Left lung (tissue), 10 donors: ENCODE measurements around the gene CLDN7. TPM values are rescaled to one million over a fixed set of nuclear protein-coding genes. Genes with fewer than 3 reads are reported as not detected.

Source experiments
- ATAC-seq: fragments of 200-7000 bp; cut with Tn5 transposase; one replicate; pipeline ENCODE4 v1.9.1; 2020; ENCODE audit warnings: moderate library complexity
- DNase-seq, 4 donors: peaks; one replicate each; pipeline ENCODE4 v3.0.0-alpha.2; 2013 to 2020
- H3K27ac ChIP-seq, 2 donors: fragments of 200-600 bp; sonication (generic) in 1 of 2; one replicate each; pipeline versions ENCODE4 v1.5.0 to v1.8.0; 2020 to 2021
- H3K27me3 ChIP-seq, 2 donors: fragments of 200-600 bp; sonication (generic) in 1 of 2; one replicate each; pipeline versions ENCODE4 v1.5.0 to v1.8.0; 2020 to 2021
- H3K36me3 ChIP-seq, 2 donors: fragments of 200-600 bp; sonication (generic) in 1 of 2; one replicate each; pipeline versions ENCODE4 v1.5.0 to v1.8.0; 2020 to 2021
- H3K4me1 ChIP-seq, 2 donors: fragments of 200-600 bp; one replicate each; pipeline ENCODE4 v1.8.0; 2021
- H3K4me3 ChIP-seq, 2 donors: fragments of 200-600 bp; sonication (generic) in 1 of 2; one replicate each; pipeline versions ENCODE4 v1.5.0 to v1.8.0; 2020 to 2021; ENCODE audit warnings: mild to moderate bottlenecking in 1 of 2
- H3K9me3 ChIP-seq, 2 donors: fragments of 200-600 bp; sonication (generic) in 1 of 2; one replicate each; pipeline versions ENCODE4 v1.5.0 to v1.8.0; 2020 to 2021
- intact Hi-C, 2 donors: fragments of 100-400 bp; cut with DNase I; formaldehyde crosslinking; loops; one replicate each; pipeline versions ENCODE4 v1.11.2 to v1.14.2; 2022
- polyA plus RNA-seq, 6 donors: library from polyadenylated mRNA; unstranded; fragments of 120-200 nt; gene quantifications; one replicate each; pipeline ENCODE4 v1.2.1, GENCODE V29; 2013; ENCODE audit not compliant: insufficient read length in 6 of 6
- total RNA-seq, 2 donors: library from RNA; stranded (reverse); fragmentation: NEBNext Ultra II Directional; extraction: Animal tissue kit (Norgen Biotek cat#: 25700); gene quantifications; one replicate each; pipeline ENCODE4 v1.2.1, GENCODE V29; 2021
- TF ChIP-seq, protein P1 (sequence below), 2 donors: fragments of 200-600 bp; sonication (generic) in 1 of 2; IDR thresholded peaks; one replicate each; pipeline versions ENCODE4 v1.5.0 to v1.8.0; 2021; ENCODE audit warnings: antibody characterized with exemption in 2 of 2
- donor health status: DM: no; HTN: yes; CAD: no.
- donor health status: DM: no; HTN: no; CAD: no.

Gene CLDN7
- total and polyA plus RNA-seq, 8 donors: 26.0 to 197 (median 36.5) TPM

DNA sequence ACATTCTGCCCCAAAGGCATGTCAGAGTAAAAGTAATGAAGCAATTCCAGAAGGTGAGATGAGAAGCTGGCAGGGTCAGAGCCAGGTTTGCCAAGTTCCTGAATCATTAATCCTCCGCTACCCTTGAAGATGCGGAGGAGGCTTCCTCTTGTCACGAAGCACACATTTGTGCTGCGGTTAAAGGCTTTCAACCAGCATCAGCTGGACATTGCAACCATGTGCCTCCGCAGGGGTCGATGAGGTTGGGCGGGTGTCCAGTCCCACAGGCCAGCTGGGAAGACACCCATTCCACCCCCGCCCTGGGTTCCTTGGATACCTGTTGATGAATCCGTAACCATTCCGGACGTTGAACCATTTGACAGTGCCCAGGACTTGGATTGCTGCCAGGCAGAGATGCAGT lies 30.9 kb upstream of the CLDN7 start:
- peaks cover 13 to 33% of the 10 kb centered on the region in 2 donors for H3K4me1 ChIP-seq
- peaks cover 26 to 85% of the 10 kb centered on the region in 2 donors for H3K27me3 ChIP-seq
- H3K4me3 ChIP-seq: no peak overlapping the region
- H3K9me3 ChIP-seq: no peaks in the 10 kb centered on the region
- intact Hi-C loops: loop anchor here (10.0 kb wide), 1 partner anchor 248 kb away; the partner anchor contains the start of gene SLC16A11 (in 2 of the 2)
- no peak overlapping the region for H3K27ac ChIP-seq
- ATAC-seq (no peak), DNase-seq (no peak)
- H3K36me3 ChIP-seq: no peaks in the 10 kb centered on the region
- TF ChIP-seq, protein P1, sequence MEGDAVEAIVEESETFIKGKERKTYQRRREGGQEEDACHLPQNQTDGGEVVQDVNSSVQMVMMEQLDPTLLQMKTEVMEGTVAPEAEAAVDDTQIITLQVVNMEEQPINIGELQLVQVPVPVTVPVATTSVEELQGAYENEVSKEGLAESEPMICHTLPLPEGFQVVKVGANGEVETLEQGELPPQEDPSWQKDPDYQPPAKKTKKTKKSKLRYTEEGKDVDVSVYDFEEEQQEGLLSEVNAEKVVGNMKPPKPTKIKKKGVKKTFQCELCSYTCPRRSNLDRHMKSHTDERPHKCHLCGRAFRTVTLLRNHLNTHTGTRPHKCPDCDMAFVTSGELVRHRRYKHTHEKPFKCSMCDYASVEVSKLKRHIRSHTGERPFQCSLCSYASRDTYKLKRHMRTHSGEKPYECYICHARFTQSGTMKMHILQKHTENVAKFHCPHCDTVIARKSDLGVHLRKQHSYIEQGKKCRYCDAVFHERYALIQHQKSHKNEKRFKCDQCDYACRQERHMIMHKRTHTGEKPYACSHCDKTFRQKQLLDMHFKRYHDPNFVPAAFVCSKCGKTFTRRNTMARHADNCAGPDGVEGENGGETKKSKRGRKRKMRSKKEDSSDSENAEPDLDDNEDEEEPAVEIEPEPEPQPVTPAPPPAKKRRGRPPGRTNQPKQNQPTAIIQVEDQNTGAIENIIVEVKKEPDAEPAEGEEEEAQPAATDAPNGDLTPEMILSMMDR (IDR thresholded peaks at IDR 0.05): no peak

DNA sequence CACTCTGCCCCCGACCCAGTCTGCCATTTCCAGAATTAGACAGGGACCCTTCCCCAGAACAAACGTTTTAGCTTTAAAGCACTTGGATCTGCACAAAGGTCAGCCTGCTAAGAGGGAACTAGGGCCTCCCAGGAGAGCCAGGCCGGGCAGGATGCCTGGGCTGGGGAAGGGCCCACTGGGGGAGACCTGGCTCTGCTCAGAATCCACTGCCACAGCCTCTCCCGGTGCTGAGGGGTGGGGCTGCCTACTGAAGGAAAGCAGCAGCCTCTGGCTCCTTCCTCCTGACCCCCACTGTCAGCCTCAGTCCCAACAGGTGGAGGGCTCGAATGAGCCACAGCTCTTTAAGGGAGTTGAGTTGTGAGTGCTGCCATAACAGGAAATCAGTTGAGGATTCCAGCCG lies 30.5 kb upstream of the CLDN7 start:
- no peak overlapping the region for H3K27ac ChIP-seq
- peaks cover 26 to 89% of the 10 kb centered on the region in 2 donors for H3K27me3 ChIP-seq
- intact Hi-C loops: loop anchor here (10.0 kb wide), 1 partner anchor 248 kb away; the partner anchor contains the start of gene SLC16A11 (in 2 of the 2)
- no peaks in the 10 kb centered on the region for H3K36me3 ChIP-seq
- no peaks in the 10 kb centered on the region for H3K9me3 ChIP-seq
- peaks cover 13 to 33% of the 10 kb centered on the region in 2 donors for H3K4me1 ChIP-seq
- H3K4me3 ChIP-seq: no peak overlapping the region
- TF ChIP-seq, protein P1 (IDR thresholded peaks at IDR 0.05): no peak
- peak in 1 of 4 donors; percentile 33 for DNase-seq
- no peak for ATAC-seq

- DNase-seq (no peak), ATAC-seq (no peak)
- intact Hi-C loops: loop anchor here (10.0 kb wide), 1 partner anchor 247 kb away; the partner anchor contains the start of gene SLC16A11 (in 2 of the 2)
- H3K27ac ChIP-seq: no peak overlapping the region
- no peaks in the 10 kb centered on the region for H3K9me3 ChIP-seq
- peaks cover 26 to 93% of the 10 kb centered on the region in 2 donors for H3K27me3 ChIP-seq
- H3K4me1 ChIP-seq: peaks cover 13 to 33% of the 10 kb centered on the region in 2 donors
- H3K4me3 ChIP-seq: no peak overlapping the region
- no peaks in the 10 kb centered on the region for H3K36me3 ChIP-seq
- TF ChIP-seq, protein P1 (IDR thresholded peaks at IDR 0.05): no peak
Measured at GRCh38 chr17:7292194-7292593, 29.9 kb upstream of the CLDN7 start.

- TF ChIP-seq, protein P1 (IDR thresholded peaks at IDR 0.05): no peak
- DNase-seq: no peak
- ATAC-seq: no peak
- no peak overlapping the region for H3K27ac ChIP-seq
- no peak overlapping the region for H3K4me3 ChIP-seq
- intact Hi-C loops: loop anchor here (10.0 kb wide), 1 partner anchor 246 kb away; the partner anchor contains the start of gene SLC16A11 (in 2 of the 2)
- peaks cover 9 to 21% of the 10 kb centered on the region in 2 donors for H3K4me1 ChIP-seq
- no peaks in the 10 kb centered on the region for H3K36me3 ChIP-seq
- H3K27me3 ChIP-seq: peaks cover 24 to 87% of the 10 kb centered on the region in 2 donors
- H3K9me3 ChIP-seq: no peaks in the 10 kb centered on the region
Measured at GRCh38 chr17:7290685-7291084, 28.4 kb upstream of the CLDN7 start.

DNA sequence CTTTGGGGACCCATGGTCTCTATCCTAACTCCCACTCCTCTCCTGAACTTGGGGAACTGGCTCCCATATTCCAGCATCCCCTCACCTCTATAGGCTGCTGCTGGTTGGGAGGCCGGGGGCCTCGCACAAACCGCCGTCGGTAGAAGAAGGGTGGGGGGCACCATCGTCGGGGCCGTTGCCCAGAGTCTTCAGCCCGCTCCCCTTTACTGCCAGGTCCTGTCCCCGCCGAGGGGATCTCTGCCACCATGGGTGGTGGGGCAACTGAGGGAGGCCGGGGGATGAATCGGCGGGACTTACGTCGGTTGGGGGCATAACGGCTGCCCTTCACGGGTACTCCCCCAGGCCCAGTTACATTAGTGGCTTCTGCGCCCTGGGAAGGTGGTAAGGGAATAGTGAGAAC lies 27.9 kb upstream of the CLDN7 start:
- Histone ChIP-seq H3K36me3 (no peaks in the 10 kb centered on the region), H3K4me3 (no peak overlapping the region), H3K27ac (no peak overlapping the region), H3K9me3 (no peaks in the 10 kb centered on the region), H3K27me3 (peaks cover 19 to 82% of the 10 kb centered on the region in 2 donors), H3K4me1 (peaks cover 9 to 16% of the 10 kb centered on the region in 2 donors)
- TF ChIP-seq, protein P1 (IDR thresholded peaks at IDR 0.05): no peak
- intact Hi-C loops: loop anchor here (10.0 kb wide), 1 partner anchor 245 kb away; the partner anchor contains the start of gene SLC16A11 (in 2 of the 2)
- DNase-seq (no peak), ATAC-seq (no peak)
